Mammary epithelial cell (primary cell): ENCODE data around the gene DOK7.

Experiments
- EZH2 ChIP-seq: IDR thresholded peaks from 2 replicates; pipeline ENCODE4 v1.6.1; 2012; ENCODE audit warnings: low read length, inconsistent platforms, borderline replicate concordance
- TF ChIP-seq, protein P1 (sequence below), 2 donors: IDR thresholded peaks in 1 of 2; conservative IDR thresholded peaks in 1 of 2; 2 replicates each; pipeline ENCODE4 v1.5.1; 2011 to 2012; ENCODE audit warnings: inconsistent platforms in 2 of 2, low read length in 2 of 2, mild to moderate bottlenecking in 2 of 2, control low read depth in 1 of 2, low read depth in 1 of 2; ENCODE audit not compliant: insufficient read depth in 1 of 2; ENCODE audit errors: extremely low read depth in 1 of 2

DNA sequence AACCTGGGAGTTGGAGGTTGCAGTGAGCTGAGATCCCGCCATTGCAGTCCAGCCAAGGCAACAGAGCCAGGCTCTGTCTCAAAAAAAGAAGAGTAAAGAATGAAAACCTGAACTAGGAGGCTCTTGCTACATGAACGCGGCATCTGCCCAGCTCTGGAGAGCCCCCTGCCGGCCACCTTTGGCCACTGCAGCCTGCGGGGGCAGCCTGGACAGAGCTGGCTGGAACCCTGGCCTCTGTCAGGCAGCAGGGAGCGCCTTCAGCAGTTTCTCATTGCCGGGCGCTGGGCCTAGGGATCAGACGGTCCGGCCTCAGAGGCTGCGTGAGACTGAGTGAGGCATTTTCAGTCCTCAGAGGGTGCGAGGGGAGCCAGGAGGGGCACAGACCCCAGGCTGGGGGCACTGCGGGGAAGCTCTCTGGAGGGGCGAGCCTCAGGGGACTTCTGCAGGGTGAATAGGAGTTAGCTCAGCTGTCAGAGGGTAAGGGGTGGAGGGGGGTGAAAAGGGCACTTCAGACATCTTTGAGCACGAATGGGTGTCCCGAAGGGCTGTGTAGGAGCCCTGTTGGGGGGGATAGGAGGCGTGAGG lies 17.5 kb downstream of the DOK7 start:
- TF ChIP-seq, protein P1, sequence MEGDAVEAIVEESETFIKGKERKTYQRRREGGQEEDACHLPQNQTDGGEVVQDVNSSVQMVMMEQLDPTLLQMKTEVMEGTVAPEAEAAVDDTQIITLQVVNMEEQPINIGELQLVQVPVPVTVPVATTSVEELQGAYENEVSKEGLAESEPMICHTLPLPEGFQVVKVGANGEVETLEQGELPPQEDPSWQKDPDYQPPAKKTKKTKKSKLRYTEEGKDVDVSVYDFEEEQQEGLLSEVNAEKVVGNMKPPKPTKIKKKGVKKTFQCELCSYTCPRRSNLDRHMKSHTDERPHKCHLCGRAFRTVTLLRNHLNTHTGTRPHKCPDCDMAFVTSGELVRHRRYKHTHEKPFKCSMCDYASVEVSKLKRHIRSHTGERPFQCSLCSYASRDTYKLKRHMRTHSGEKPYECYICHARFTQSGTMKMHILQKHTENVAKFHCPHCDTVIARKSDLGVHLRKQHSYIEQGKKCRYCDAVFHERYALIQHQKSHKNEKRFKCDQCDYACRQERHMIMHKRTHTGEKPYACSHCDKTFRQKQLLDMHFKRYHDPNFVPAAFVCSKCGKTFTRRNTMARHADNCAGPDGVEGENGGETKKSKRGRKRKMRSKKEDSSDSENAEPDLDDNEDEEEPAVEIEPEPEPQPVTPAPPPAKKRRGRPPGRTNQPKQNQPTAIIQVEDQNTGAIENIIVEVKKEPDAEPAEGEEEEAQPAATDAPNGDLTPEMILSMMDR (conservative IDR thresholded peaks at IDR 0.05 in 1 of 2, IDR thresholded peaks at IDR 0.05 in 1 of 2; ENCODE audit: extremely low read depth in 1 of 2, insufficient read depth in 1 of 2, low read depth in 1 of 2, low read length in 2 of 2), result peak; percentile 98 to 99
- no peak for TF ChIP-seq EZH2
